Lung (tissue), 12 donors: ENCODE measurements around the gene HEXIM1. TPM values are rescaled to one million over a fixed set of nuclear protein-coding genes. Genes with fewer than 3 reads are reported as not detected.

ENCODE experiments used
- ATAC-seq: fragments of 200-7000 bp; cut with Tn5 transposase; one replicate; pipeline ENCODE4 v1.9.1; 2020; ENCODE audit warnings: moderate number of reproducible peaks; ENCODE audit not compliant: insufficient read depth, low FRiP score
- DNase-seq, 3 donors: peaks; one replicate each; pipeline ENCODE4 v3.0.0-alpha.2; 2013 to 2017
- H3K27ac ChIP-seq, 2 donors: one replicate each; pipeline ENCODE4 v1.5.1; 2013; ENCODE audit warnings: mild to moderate bottlenecking in 2 of 2, moderate library complexity in 2 of 2, control low read depth in 1 of 2, inconsistent platforms in 1 of 2, low read depth in 1 of 2, low read length in 1 of 2
- H3K27me3 ChIP-seq, 3 donors: one replicate each; pipeline ENCODE4 v1.5.1; 2013; ENCODE audit warnings: low read length in 2 of 3; ENCODE audit not compliant: control insufficient read depth in 3 of 3, insufficient read depth in 3 of 3
- H3K36me3 ChIP-seq, 4 donors: one replicate each; pipeline ENCODE4 v1.5.1; 2013; ENCODE audit warnings: low read length in 4 of 4, mild to moderate bottlenecking in 1 of 4, moderate library complexity in 1 of 4; ENCODE audit not compliant: control insufficient read depth in 4 of 4, insufficient read depth in 4 of 4
- H3K4me1 ChIP-seq, 5 donors: one replicate each; pipeline ENCODE4 v1.5.1; 2013; ENCODE audit warnings: low read length in 5 of 5, mild to moderate bottlenecking in 2 of 5, moderate library complexity in 1 of 5; ENCODE audit not compliant: control insufficient read depth in 5 of 5, insufficient read depth in 5 of 5
- H3K4me3 ChIP-seq: one replicate; pipeline ENCODE4 v1.5.1; 2013; ENCODE audit warnings: mild to moderate bottlenecking, control low read depth, moderate library complexity
- H3K9ac ChIP-seq, 2 donors: one replicate each; pipeline ENCODE4 v1.5.1; 2013; ENCODE audit warnings: low read length in 2 of 2, control low read depth in 1 of 2; ENCODE audit not compliant: insufficient read depth in 1 of 2
- H3K9me3 ChIP-seq, 4 donors: one replicate each; pipeline ENCODE4 v1.5.1; 2013; ENCODE audit warnings: low read length in 3 of 4, mild to moderate bottlenecking in 1 of 4, moderate library complexity in 1 of 4; ENCODE audit not compliant: control insufficient read depth in 4 of 4, insufficient read depth in 3 of 4
- CTCF ChIP-seq: IDR thresholded peaks from 2 replicates; pipeline ENCODE4 v1.5.1; 2012; ENCODE audit warnings: mild to moderate bottlenecking; ENCODE audit errors: control extremely low read depth, extremely low read depth
- WGBS, 2 donors: extraction: QIAGEN DNeasy Blood & Tissue Kit; methylation state at CpG; one replicate each; pipeline ENCODE4 v1.1.7; 2013; 5-methylcytosine and 5-hydroxymethylcytosine counted together
- polyA plus RNA-seq, 2 donors: library from polyadenylated mRNA; stranded (reverse); fragments of 200-250 nt; gene quantifications; one replicate each; pipeline ENCODE4 v1.2.1, GENCODE V29; 2013
- total RNA-seq, 2 donors: library from RNA; depleted of rRNA in 1 of 2; stranded (reverse); fragments of >200 nt in 1 of 2; gene quantifications; one replicate each; pipeline ENCODE4 v1.2.1, GENCODE V29; 2014 to 2021
- donor health status: control.
- donor health status: control.
- donor health status: Bipolar disorder and iron deficiency.
- donor health status: healthy.
- donor health status: DM: yes; HTN: yes; CAD: no.

The HEXIM1 gene
- total and polyA plus RNA-seq, 4 donors, result 14.5 to 34.4 (median 22.0) TPM

- 88 to 90% methylated on average over 4 of the region's 4 CpGs for WGBS, 2 donors
- Histone ChIP-seq H3K4me3 (no peak overlapping the region), H3K36me3 (peaks cover 0 to 5% (median 0%) of the 10 kb centered on the region in 4 donors), H3K9me3 (no peaks in the 10 kb centered on the region), H3K4me1 (peaks cover 6 to 43% (median 24%) of the 10 kb centered on the region in 5 donors), H3K27me3 (no peaks in the 10 kb centered on the region), H3K9ac (peak overlapping the region in 1 of 2 donors; percentile 42), H3K27ac (peak overlapping the region in 1 of 2 donors; percentile 40)
- ATAC-seq (no peak), DNase-seq (no peak)
- TF ChIP-seq CTCF, result no peak
These were observed 6.8 kb downstream of the HEXIM1 start for GRCh38 chr17:45155029-45155428.

- 77 to 83% methylated on average over 2 of the region's 2 CpGs for WGBS, 2 donors
- Histone ChIP-seq H3K9ac (peak overlapping the region in 1 of 2 donors; percentile 42), H3K27ac (peak overlapping the region in 1 of 2 donors; percentile 40), H3K4me3 (no peak overlapping the region), H3K36me3 (peaks cover 0 to 5% (median under 1%) of the 10 kb centered on the region in 4 donors), H3K27me3 (no peaks in the 10 kb centered on the region), H3K9me3 (no peaks in the 10 kb centered on the region), H3K4me1 (peaks cover 6 to 45% (median 24%) of the 10 kb centered on the region in 5 donors)
- no peak for TF ChIP-seq CTCF
- DNase-seq, result peak in 2 of 3 donors; percentile 59 to 75
- ATAC-seq, result no peak
These were observed 7.2 kb downstream of the HEXIM1 start for GRCh38 chr17:45155483-45155882.

GRCh38 chr17:45156242-45156641 lies 8.0 kb downstream of the HEXIM1 start:
- Histone ChIP-seq H3K27ac (no peak overlapping the region), H3K9me3 (no peaks in the 10 kb centered on the region), H3K4me3 (no peak overlapping the region), H3K36me3 (peaks cover 0 to 9% (median 3%) of the 10 kb centered on the region in 4 donors), H3K4me1 (peaks cover 6 to 37% (median 22%) of the 10 kb centered on the region in 5 donors), H3K27me3 (no peaks in the 10 kb centered on the region), H3K9ac (no peak overlapping the region)
- no peak for TF ChIP-seq CTCF
- no peak for ATAC-seq
- 61 to 66% methylated on average over 3 of the region's 3 CpGs for WGBS, 2 donors
- DNase-seq, result no peak
